ENCODE results near the gene NNAT.

- TF ChIP-seq CTCF (IDR thresholded peaks at IDR 0.05; ENCODE audit: poor library complexity, severe bottlenecking) (no peak), RAD21 (conservative IDR thresholded peaks at IDR 0.05) (no peak), SMC3 (conservative IDR thresholded peaks at IDR 0.05; ENCODE audit: poor library complexity) (no peak), TAF1 (IDR thresholded peaks at IDR 0.05; ENCODE audit: low read depth) (no peak)
Measured at GRCh38 chr20:37547912-37548311, 26.9 kb downstream of the NNAT start.

Measured in neural cell (in vitro differentiated cells).